Left ventricle myocardium inferior (tissue), 1 donor: Measurements from ENCODE around the gene CCL28. TPM values are rescaled to one million over a fixed set of nuclear protein-coding genes. Genes with fewer than 3 reads are reported as not detected.

Experiments used
- DNase-seq: peaks from one replicate; pipeline ENCODE4 v3.0.0-alpha.2; 2020
- H3K27ac ChIP-seq: fragments of 200-600 bp; replicated peaks from 2 replicates; pipeline ENCODE4 v1.8.0; 2021
- H3K27me3 ChIP-seq: fragments of 200-600 bp; 2 replicates; pipeline ENCODE4 v1.8.0; 2021; ENCODE audit warnings: low read depth
- H3K36me3 ChIP-seq: fragments of 200-600 bp; 2 replicates; pipeline ENCODE4 v1.8.0; 2021
- H3K4me1 ChIP-seq: fragments of 200-600 bp; 2 replicates; pipeline ENCODE4 v1.8.0; 2021
- H3K4me3 ChIP-seq: fragments of 200-600 bp; 2 replicates; pipeline ENCODE4 v1.8.0; 2021; ENCODE audit warnings: mild to moderate bottlenecking, moderate library complexity
- H3K9me3 ChIP-seq: fragments of 200-600 bp; replicated peaks from 2 replicates; pipeline ENCODE4 v1.8.0; 2021
- CTCF ChIP-seq: fragments of 200-600 bp; IDR thresholded peaks from 2 replicates; pipeline ENCODE4 v1.8.0; 2021; ENCODE audit warnings: antibody characterized with exemption, mild to moderate bottlenecking, borderline replicate concordance
- intact Hi-C: fragments of 100-400 bp; cut with micrococcal nuclease; formaldehyde crosslinking; loops from one replicate; pipeline ENCODE4 v1.11.0; 2022
- total RNA-seq: library from RNA; stranded (reverse); fragmentation: NEBNext Ultra II Directional; extraction: Animal tissue kit (Norgen Biotek cat#: 25700); gene quantifications from one replicate; pipeline ENCODE4 v1.2.1, GENCODE V29; 2021
- donor health status: DM: no; HTN: yes; CAD: no; lungs with severe emphysema.

Gene CCL28
- total RNA-seq, 1 donor from 2014 or later, result 0.60 TPM

GRCh38 chr5:43422143-43422542, 10.0 kb upstream of the CCL28 start:
- intact Hi-C loops, result no loop called here
- TF ChIP-seq CTCF, result no peak
- Histone ChIP-seq H3K4me1 (no peaks in the 10 kb centered on the region), H3K27ac (no peak overlapping the region), H3K36me3 (no peaks in the 10 kb centered on the region), H3K9me3 (no peaks in the 10 kb centered on the region), H3K27me3 (no peaks in the 10 kb centered on the region), H3K4me3 (no peak overlapping the region)
- no peak for DNase-seq

- Histone ChIP-seq H3K27me3 (no peaks in the 10 kb centered on the region), H3K9me3 (no peaks in the 10 kb centered on the region), H3K27ac (no peak overlapping the region), H3K4me1 (no peaks in the 10 kb centered on the region), H3K36me3 (no peaks in the 10 kb centered on the region), H3K4me3 (no peak overlapping the region)
- intact Hi-C loops, result no loop called here
- TF ChIP-seq CTCF, result no peak
- no peak for DNase-seq
Measured at GRCh38 chr5:43421450-43422133, 9.4 kb upstream of the CCL28 start.

- DNase-seq, result no peak
- TF ChIP-seq CTCF, result no peak
- Histone ChIP-seq H3K36me3 (no peaks in the 10 kb centered on the region), H3K27me3 (no peaks in the 10 kb centered on the region), H3K4me3 (no peak overlapping the region), H3K4me1 (no peaks in the 10 kb centered on the region), H3K9me3 (no peaks in the 10 kb centered on the region), H3K27ac (no peak overlapping the region)
- intact Hi-C loops, result no loop called here
Measured at GRCh38 chr5:43420241-43420640, 8.1 kb upstream of the CCL28 start.

- H3K27ac ChIP-seq, result no peak overlapping the region
- intact Hi-C loops, result no loop called here
- H3K36me3 ChIP-seq, result no peaks in the 10 kb centered on the region
- no peak for TF ChIP-seq CTCF
- no peaks in the 10 kb centered on the region for H3K27me3 ChIP-seq
- no peak overlapping the region for H3K4me3 ChIP-seq
- H3K4me1 ChIP-seq, result no peaks in the 10 kb centered on the region
- H3K9me3 ChIP-seq, result no peaks in the 10 kb centered on the region
- DNase-seq, result no peak
Measured at GRCh38 chr5:43418561-43418960, 6.4 kb upstream of the CCL28 start.

- intact Hi-C loops, result no loop called here
Measured at GRCh38 chr5:43416803-43417394, 4.7 kb upstream of the CCL28 start.

More at GRCh38 chr5:43416803-43417394, 4.7 kb upstream of the CCL28 start:
- no peaks in the 10 kb centered on the region for H3K9me3 ChIP-seq
- H3K36me3 ChIP-seq, result no peaks in the 10 kb centered on the region
- DNase-seq, result no peak
- H3K27ac ChIP-seq, result no peak overlapping the region
- no peak overlapping the region for H3K4me3 ChIP-seq
- no peak for TF ChIP-seq CTCF
- no peaks in the 10 kb centered on the region for H3K4me1 ChIP-seq
- no peaks in the 10 kb centered on the region for H3K27me3 ChIP-seq
